ENCODE data around the gene ODF4.

DNA sequence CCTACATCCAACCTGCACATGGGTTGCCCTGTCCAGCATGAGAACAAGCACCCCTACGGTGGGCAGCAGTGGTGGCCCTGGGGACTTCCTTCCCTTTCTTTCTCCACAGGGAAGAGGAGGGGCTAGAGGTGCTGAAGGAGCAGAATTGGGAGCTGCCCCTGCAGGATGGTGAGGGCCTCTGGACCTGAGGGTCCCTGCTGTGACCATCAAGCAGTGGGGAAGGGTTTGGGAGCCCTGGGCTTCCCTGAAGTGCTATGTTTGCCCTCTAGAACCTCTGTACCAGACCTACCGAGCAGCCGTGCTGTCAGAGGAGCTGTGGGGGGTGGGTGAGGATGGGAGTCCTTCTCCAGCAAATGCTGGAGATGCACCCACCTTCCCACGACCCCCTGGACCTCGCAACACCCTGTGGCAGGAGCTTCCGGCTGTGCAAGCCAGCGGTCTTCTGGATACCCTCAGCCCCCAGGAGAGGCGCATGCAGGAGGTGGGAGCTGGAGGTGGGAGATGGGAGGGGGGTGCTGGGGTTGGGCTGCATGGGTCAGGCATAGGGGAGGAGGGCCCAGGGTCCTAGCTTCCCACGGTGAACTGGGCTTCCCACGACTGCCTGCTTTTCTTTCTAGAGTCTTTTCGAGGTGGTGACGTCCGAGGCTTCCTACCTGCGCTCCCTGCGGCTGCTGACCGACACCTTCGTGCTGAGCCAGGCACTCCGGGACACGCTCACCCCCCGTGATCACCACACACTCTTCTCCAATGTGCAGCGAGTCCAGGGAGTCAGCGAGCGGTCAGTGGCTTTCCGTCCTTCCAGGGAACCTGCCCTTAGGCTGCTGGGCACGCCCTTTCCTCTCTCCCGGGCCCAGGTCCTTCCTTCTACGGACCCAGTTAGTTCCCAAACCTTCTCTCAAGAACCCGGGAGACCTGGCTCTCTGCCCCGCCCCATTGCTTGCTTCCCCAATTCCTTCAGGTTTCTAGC lies 24.6 kb upstream of the ODF4 start:
- no peak for TF ChIP-seq ZNF274 (IDR thresholded peaks at IDR 0.05; ENCODE audit: low read depth, low read length)
- TF ChIP-seq YY1 (IDR thresholded peaks at IDR 0.05; ENCODE audit: insufficient read depth, insufficient read length) = no peak

All from NT2/D1 (cell line).